ENCODE data around the gene ZSCAN1.

ZSCAN1 gene

GRCh38 chr19:58056261-58056660, 22.4 kb downstream of the ZSCAN1 start:
- H3K4me2 ChIP-seq (ENCODE audit: low read length): no peak overlapping the region
- no peak overlapping the region for H3K27ac ChIP-seq (ENCODE audit: low read depth, low read length, poor library complexity, severe bottlenecking)
- H2AFZ ChIP-seq (ENCODE audit: low read length): no peak overlapping the region
- no peak overlapping the region for H3K9ac ChIP-seq (ENCODE audit: low read length)
- H3F3A ChIP-seq (ENCODE audit: insufficient read depth, low read length): no peaks in the 10 kb centered on the region
- H3K4me1 ChIP-seq (ENCODE audit: insufficient read depth, low read length, severe bottlenecking): no peaks in the 10 kb centered on the region
- H3K79me2 ChIP-seq (ENCODE audit: insufficient read depth, low read length): no peaks in the 10 kb centered on the region
- no peaks in the 10 kb centered on the region for H3K36me3 ChIP-seq (ENCODE audit: insufficient read depth, low read length)
- TF ChIP-seq CTCF (IDR thresholded peaks at IDR 0.05; ENCODE audit: low read length) (no peak), EZH2 (IDR thresholded peaks at IDR 0.05; ENCODE audit: borderline replicate concordance, low read length) (no peak)
- no peak overlapping the region for H3K4me3 ChIP-seq (ENCODE audit: low read depth, low read length, poor library complexity, severe bottlenecking)
- H4K20me1 ChIP-seq (ENCODE audit: insufficient read depth, low read length): no peaks in the 10 kb centered on the region
- H3K9me2 ChIP-seq (ENCODE audit: low read depth, low read length): no peaks in the 10 kb centered on the region
- no peaks in the 10 kb centered on the region for H3K27me3 ChIP-seq (ENCODE audit: insufficient read depth, low read length)
- H3K9me3 ChIP-seq (ENCODE audit: low read length): 0 out of 2 replicates have a peak, but pooled peaks cover 4% of the 10 kb centered on the region

- no peaks in the 10 kb centered on the region for H3K36me3 ChIP-seq (ENCODE audit: insufficient read depth, low read length)
- H4K20me1 ChIP-seq (ENCODE audit: insufficient read depth, low read length): no peaks in the 10 kb centered on the region
- H2AFZ ChIP-seq (ENCODE audit: low read length): no peak overlapping the region
- no peak overlapping the region for H3K27ac ChIP-seq (ENCODE audit: low read depth, low read length, poor library complexity, severe bottlenecking)
- H3F3A ChIP-seq (ENCODE audit: insufficient read depth, low read length): no peaks in the 10 kb centered on the region
- H3K4me1 ChIP-seq (ENCODE audit: insufficient read depth, low read length, severe bottlenecking): no peaks in the 10 kb centered on the region
- no peak overlapping the region for H3K4me3 ChIP-seq (ENCODE audit: low read depth, low read length, poor library complexity, severe bottlenecking)
- H3K79me2 ChIP-seq (ENCODE audit: insufficient read depth, low read length): no peaks in the 10 kb centered on the region
- no peak overlapping the region for H3K4me2 ChIP-seq (ENCODE audit: low read length)
- H3K9ac ChIP-seq (ENCODE audit: low read length): no peak overlapping the region
- no peaks in the 10 kb centered on the region for H3K27me3 ChIP-seq (ENCODE audit: insufficient read depth, low read length)
- H3K9me2 ChIP-seq (ENCODE audit: low read depth, low read length): no peaks in the 10 kb centered on the region
- 0 out of 2 replicates have a peak, but pooled peaks cover 4% of the 10 kb centered on the region for H3K9me3 ChIP-seq (ENCODE audit: low read length)
- no peak for TF ChIP-seq EZH2 (IDR thresholded peaks at IDR 0.05; ENCODE audit: borderline replicate concordance, low read length)
- no peak for TF ChIP-seq CTCF (IDR thresholded peaks at IDR 0.05; ENCODE audit: low read length)
Measured at GRCh38 chr19:58056861-58057260, 23.0 kb downstream of the ZSCAN1 start.

DNA sequence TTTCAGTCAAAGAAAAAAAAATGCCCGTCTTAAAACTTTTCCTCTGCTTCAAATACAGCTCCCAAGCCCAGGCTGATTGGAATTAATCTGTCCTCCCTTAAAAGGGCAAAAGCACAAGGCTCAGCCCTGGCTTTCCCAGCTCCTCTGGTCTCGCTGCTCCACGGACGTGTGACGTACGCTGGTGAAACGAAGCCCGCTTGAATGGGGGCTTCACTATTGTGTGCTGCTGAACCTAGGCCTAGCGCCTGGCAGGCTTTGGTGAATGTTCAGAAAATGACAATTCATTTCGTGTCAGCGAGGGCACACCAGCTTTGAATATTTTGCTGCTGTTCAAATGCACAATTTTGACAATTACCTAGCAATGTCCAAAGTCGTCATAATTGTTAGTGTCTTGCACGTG, 24.6 kb downstream of the ZSCAN1 start:
- H3K9ac ChIP-seq (ENCODE audit: low read length): no peak overlapping the region
- no peaks in the 10 kb centered on the region for H3K27me3 ChIP-seq (ENCODE audit: insufficient read depth, low read length)
- no peaks in the 10 kb centered on the region for H3K4me1 ChIP-seq (ENCODE audit: insufficient read depth, low read length, severe bottlenecking)
- no peak overlapping the region for H3K4me2 ChIP-seq (ENCODE audit: low read length)
- 0 out of 2 replicates have a peak, but pooled peaks cover 4% of the 10 kb centered on the region for H3K9me3 ChIP-seq (ENCODE audit: low read length)
- H4K20me1 ChIP-seq (ENCODE audit: insufficient read depth, low read length): no peaks in the 10 kb centered on the region
- H2AFZ ChIP-seq (ENCODE audit: low read length): no peak overlapping the region
- H3K27ac ChIP-seq (ENCODE audit: low read depth, low read length, poor library complexity, severe bottlenecking): no peak overlapping the region
- no peaks in the 10 kb centered on the region for H3K79me2 ChIP-seq (ENCODE audit: insufficient read depth, low read length)
- no peaks in the 10 kb centered on the region for H3K9me2 ChIP-seq (ENCODE audit: low read depth, low read length)
- no peaks in the 10 kb centered on the region for H3K36me3 ChIP-seq (ENCODE audit: insufficient read depth, low read length)
- no peak overlapping the region for H3K4me3 ChIP-seq (ENCODE audit: low read depth, low read length, poor library complexity, severe bottlenecking)
- H3F3A ChIP-seq (ENCODE audit: insufficient read depth, low read length): no peaks in the 10 kb centered on the region
- TF ChIP-seq CTCF (IDR thresholded peaks at IDR 0.05; ENCODE audit: low read length): no peak
- no peak for TF ChIP-seq EZH2 (IDR thresholded peaks at IDR 0.05; ENCODE audit: borderline replicate concordance, low read length)
